ENCODE measurements around the gene WHRN.
A peak's percentile ranks its signal among the peaks of the same experiment; 100 is the strongest.

The WHRN gene

GRCh38 chr9:114386886-114387679 is 118.2 kb downstream of the WHRN start:
- no peaks in the 10 kb centered on the region for H3K27me3 ChIP-seq (ENCODE audit: insufficient read depth, insufficient read length)
- H3K9ac ChIP-seq (ENCODE audit: insufficient read length, low read depth) = peak overlapping the region; percentile 75

GRCh38 chr9:114386361-114386885 is 118.8 kb downstream of the WHRN start:
- H3K4me1 ChIP-seq (ENCODE audit: insufficient read depth, insufficient read length) = peaks cover 38% of the 10 kb centered on the region
- H3K36me3 ChIP-seq (ENCODE audit: insufficient read depth, insufficient read length, low read length) = no peaks in the 10 kb centered on the region
- no peak for DNase-seq (ENCODE audit: low read depth, low spot score)
- H3K9ac ChIP-seq (ENCODE audit: insufficient read length, low read depth) = peak overlapping the region; percentile 75
- no peaks in the 10 kb centered on the region for H3K27me3 ChIP-seq (ENCODE audit: insufficient read depth, insufficient read length)
- no peaks in the 10 kb centered on the region for H3K9me3 ChIP-seq (ENCODE audit: insufficient read depth, low read length)
- TF ChIP-seq SUZ12 (IDR thresholded peaks at IDR 0.05; ENCODE audit: extremely low read depth, insufficient read depth, insufficient read length) = no peak
- no peak for TF ChIP-seq YY1 (IDR thresholded peaks at IDR 0.05; ENCODE audit: insufficient read depth, insufficient read length)
- no peak overlapping the region for H3K4me3 ChIP-seq (ENCODE audit: insufficient read length, low read depth)

More at GRCh38 chr9:114386886-114387679, 118.2 kb downstream of the WHRN start:
- Histone ChIP-seq H3K4me1 (ENCODE audit: insufficient read depth, insufficient read length) (peaks cover 38% of the 10 kb centered on the region), H3K9me3 (ENCODE audit: insufficient read depth, low read length) (no peaks in the 10 kb centered on the region), H3K4me3 (ENCODE audit: insufficient read length, low read depth) (peak overlapping the region; percentile 39), H3K36me3 (ENCODE audit: insufficient read depth, insufficient read length, low read length) (no peaks in the 10 kb centered on the region)
- TF ChIP-seq SUZ12 (IDR thresholded peaks at IDR 0.05; ENCODE audit: extremely low read depth, insufficient read depth, insufficient read length) (no peak), ZNF274 (IDR thresholded peaks at IDR 0.05; ENCODE audit: low read depth, low read length) (no peak)
- DNase-seq (ENCODE audit: low read depth, low spot score) = no peak

- H3K27me3 ChIP-seq (ENCODE audit: insufficient read depth, insufficient read length) = no peaks in the 10 kb centered on the region
- peak overlapping the region; percentile 44 for H3K9ac ChIP-seq (ENCODE audit: insufficient read length, low read depth)
- H3K36me3 ChIP-seq (ENCODE audit: insufficient read depth, insufficient read length, low read length) = peaks cover 7% of the 10 kb centered on the region
- TF ChIP-seq SUZ12 (IDR thresholded peaks at IDR 0.05; ENCODE audit: extremely low read depth, insufficient read depth, insufficient read length) = no peak
- TF ChIP-seq ZNF274 (IDR thresholded peaks at IDR 0.05; ENCODE audit: low read depth, low read length) = no peak
- no peak for DNase-seq (ENCODE audit: low read depth, low spot score)
- H3K4me3 ChIP-seq (ENCODE audit: insufficient read length, low read depth) = no peak overlapping the region
- H3K9me3 ChIP-seq (ENCODE audit: insufficient read depth, low read length) = no peaks in the 10 kb centered on the region
- peaks cover 42% of the 10 kb centered on the region for H3K4me1 ChIP-seq (ENCODE audit: insufficient read depth, insufficient read length)
Observed at GRCh38 chr9:114385397-114386181, 119.7 kb downstream of the WHRN start.

- no peaks in the 10 kb centered on the region for H3K9me3 ChIP-seq (ENCODE audit: insufficient read depth, low read length)
- no peak for DNase-seq (ENCODE audit: low read depth, low spot score)
- TF ChIP-seq YY1 (IDR thresholded peaks at IDR 0.05; ENCODE audit: insufficient read depth, insufficient read length) = no peak
- no peak for TF ChIP-seq SUZ12 (IDR thresholded peaks at IDR 0.05; ENCODE audit: extremely low read depth, insufficient read depth, insufficient read length)
- TF ChIP-seq ZNF274 (IDR thresholded peaks at IDR 0.05; ENCODE audit: low read depth, low read length) = no peak
- H3K27me3 ChIP-seq (ENCODE audit: insufficient read depth, insufficient read length) = no peaks in the 10 kb centered on the region
- H3K4me3 ChIP-seq (ENCODE audit: insufficient read length, low read depth) = no peak overlapping the region
- peaks cover 13% of the 10 kb centered on the region for H3K36me3 ChIP-seq (ENCODE audit: insufficient read depth, insufficient read length, low read length)
- H3K9ac ChIP-seq (ENCODE audit: insufficient read length, low read depth) = peak overlapping the region; percentile 24
- peaks cover 36% of the 10 kb centered on the region for H3K4me1 ChIP-seq (ENCODE audit: insufficient read depth, insufficient read length)
Observed at GRCh38 chr9:114384836-114385396, 120.4 kb downstream of the WHRN start.

GRCh38 chr9:114384341-114384740 is 120.9 kb downstream of the WHRN start:
- DNase-seq (ENCODE audit: low read depth, low spot score) = no peak
- H3K36me3 ChIP-seq (ENCODE audit: insufficient read depth, insufficient read length, low read length) = peaks cover 16% of the 10 kb centered on the region
- H3K9ac ChIP-seq (ENCODE audit: insufficient read length, low read depth) = no peak overlapping the region
- H3K27me3 ChIP-seq (ENCODE audit: insufficient read depth, insufficient read length) = no peaks in the 10 kb centered on the region
- no peak overlapping the region for H3K4me3 ChIP-seq (ENCODE audit: insufficient read length, low read depth)
- H3K9me3 ChIP-seq (ENCODE audit: insufficient read depth, low read length) = no peaks in the 10 kb centered on the region
- no peak for TF ChIP-seq SUZ12 (IDR thresholded peaks at IDR 0.05; ENCODE audit: extremely low read depth, insufficient read depth, insufficient read length)
- no peak for TF ChIP-seq ZNF274 (IDR thresholded peaks at IDR 0.05; ENCODE audit: low read depth, low read length)
- no peak for TF ChIP-seq YY1 (IDR thresholded peaks at IDR 0.05; ENCODE audit: insufficient read depth, insufficient read length)
- H3K4me1 ChIP-seq (ENCODE audit: insufficient read depth, insufficient read length) = peaks cover 31% of the 10 kb centered on the region

GRCh38 chr9:114383521-114384231 is 121.6 kb downstream of the WHRN start:
- Histone ChIP-seq H3K36me3 (ENCODE audit: insufficient read depth, insufficient read length, low read length) (peaks cover 23% of the 10 kb centered on the region), H3K9me3 (ENCODE audit: insufficient read depth, low read length) (no peaks in the 10 kb centered on the region), H3K9ac (ENCODE audit: insufficient read length, low read depth) (peak overlapping the region; percentile 72), H3K27me3 (ENCODE audit: insufficient read depth, insufficient read length) (no peaks in the 10 kb centered on the region), H3K4me3 (ENCODE audit: insufficient read length, low read depth) (no peak overlapping the region), H3K4me1 (ENCODE audit: insufficient read depth, insufficient read length) (peaks cover 31% of the 10 kb centered on the region)
- TF ChIP-seq YY1 (IDR thresholded peaks at IDR 0.05; ENCODE audit: insufficient read depth, insufficient read length) = no peak
- TF ChIP-seq ZNF274 (IDR thresholded peaks at IDR 0.05; ENCODE audit: low read depth, low read length) = no peak
- DNase-seq (ENCODE audit: low read depth, low spot score) = no peak

All from NT2/D1 (cell line).